Body of pancreas (tissue), 4 donors: ENCODE data around the gene UBAC1.

ENCODE experiments used
- POLR2A ChIP-seq, 3 donors: fragments of 450-650 bp; IDR thresholded peaks; one replicate each; pipeline ENCODE4 v1.6.1; 2016; ENCODE audit warnings: antibody characterized with exemption in 3 of 3, mild to moderate bottlenecking in 2 of 3
- TF ChIP-seq, protein P1 (sequence below), 7 experiments: fragments of 450-650 bp in 4 of 7; fragments of 200-600 bp in 3 of 7; sonication (generic) in 3 of 7; IDR thresholded peaks; one replicate each; pipeline ENCODE4 v1.5.1; 2016 to 2019; ENCODE audit warnings: antibody characterized with exemption in 7 of 7

DNA sequence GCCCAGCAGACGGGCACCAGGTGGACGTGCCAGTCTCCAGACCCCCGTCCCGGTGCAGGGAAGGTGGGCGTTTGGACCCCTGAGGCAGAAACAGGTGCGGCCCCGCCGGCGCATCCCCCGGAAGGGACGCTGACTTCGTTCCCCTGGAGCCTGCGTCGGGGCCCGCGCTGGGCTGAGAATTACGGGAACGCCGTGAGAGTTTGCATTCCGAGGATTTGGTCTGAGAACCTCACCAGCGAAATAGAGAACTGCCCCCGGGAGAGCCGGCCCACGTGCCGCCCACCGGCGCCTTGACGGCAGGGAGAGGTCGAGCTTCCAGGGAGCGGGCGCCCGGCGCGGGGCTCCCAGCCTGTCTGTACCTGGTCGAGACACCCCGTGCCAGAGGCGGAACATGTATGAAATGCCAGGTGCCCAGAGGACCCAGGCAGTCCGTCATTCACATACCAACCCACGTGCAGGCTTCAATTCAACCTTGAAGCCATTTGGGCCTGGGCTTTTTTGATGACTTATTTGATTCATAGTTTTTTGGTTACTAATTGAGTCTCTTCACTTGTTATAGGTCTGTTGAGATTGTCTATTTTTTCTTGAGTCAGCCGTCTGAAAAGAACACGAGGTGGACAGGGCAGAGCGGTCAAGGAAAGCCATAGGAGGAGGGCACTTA lies 53.0 kb downstream of the UBAC1 start:
- TF ChIP-seq, protein P1, sequence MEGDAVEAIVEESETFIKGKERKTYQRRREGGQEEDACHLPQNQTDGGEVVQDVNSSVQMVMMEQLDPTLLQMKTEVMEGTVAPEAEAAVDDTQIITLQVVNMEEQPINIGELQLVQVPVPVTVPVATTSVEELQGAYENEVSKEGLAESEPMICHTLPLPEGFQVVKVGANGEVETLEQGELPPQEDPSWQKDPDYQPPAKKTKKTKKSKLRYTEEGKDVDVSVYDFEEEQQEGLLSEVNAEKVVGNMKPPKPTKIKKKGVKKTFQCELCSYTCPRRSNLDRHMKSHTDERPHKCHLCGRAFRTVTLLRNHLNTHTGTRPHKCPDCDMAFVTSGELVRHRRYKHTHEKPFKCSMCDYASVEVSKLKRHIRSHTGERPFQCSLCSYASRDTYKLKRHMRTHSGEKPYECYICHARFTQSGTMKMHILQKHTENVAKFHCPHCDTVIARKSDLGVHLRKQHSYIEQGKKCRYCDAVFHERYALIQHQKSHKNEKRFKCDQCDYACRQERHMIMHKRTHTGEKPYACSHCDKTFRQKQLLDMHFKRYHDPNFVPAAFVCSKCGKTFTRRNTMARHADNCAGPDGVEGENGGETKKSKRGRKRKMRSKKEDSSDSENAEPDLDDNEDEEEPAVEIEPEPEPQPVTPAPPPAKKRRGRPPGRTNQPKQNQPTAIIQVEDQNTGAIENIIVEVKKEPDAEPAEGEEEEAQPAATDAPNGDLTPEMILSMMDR (IDR thresholded peaks at IDR 0.05) = no peak
- no peak for TF ChIP-seq POLR2A (IDR thresholded peaks at IDR 0.05)
